GM19397 (cell line): ENCODE results near the gene RALGPS2.
"Not testable (repeated sequence)": the region's sequence is repeated elsewhere in the genome, so short reads cannot be mapped to it uniquely, and the experiment has no call there.

Experiments used
- ATAC-seq: cut with Tn5 transposase; IDR thresholded peaks from one replicate; pipeline ENCODE4 v1.9.1; 2021; ENCODE audit warnings: mild to moderate bottlenecking, moderate library complexity; ENCODE audit not compliant: unreplicated experiment

RALGPS2 gene

GRCh38 chr1:178724376-178724727 lies 692 bp upstream of the RALGPS2 start:
- no peak for ATAC-seq

- ATAC-seq: peak; percentile 37
Observed at GRCh38 chr1:178725466-178726086, 532 bp downstream of the RALGPS2 start.

GRCh38 chr1:178726087-178726517 lies 1.1 kb downstream of the RALGPS2 start:
- peak; percentile 57 for ATAC-seq

GRCh38 chr1:178726545-178726944 lies 1.5 kb downstream of the RALGPS2 start:
- no peak for ATAC-seq

- ATAC-seq: no peak
Observed at GRCh38 chr1:178727014-178727895, 2.2 kb downstream of the RALGPS2 start.

- ATAC-seq: no peak
Observed at GRCh38 chr1:178733972-178734371, 8.9 kb downstream of the RALGPS2 start.

- no peak for ATAC-seq
Observed at GRCh38 chr1:178738780-178739179, 13.7 kb downstream of the RALGPS2 start.

GRCh38 chr1:178739285-178740045 lies 14.4 kb downstream of the RALGPS2 start:
- ATAC-seq: no peak

- no peak for ATAC-seq
Observed at GRCh38 chr1:178740491-178740890, 15.4 kb downstream of the RALGPS2 start.

- no peak for ATAC-seq
Observed at GRCh38 chr1:178740924-178741323, 15.9 kb downstream of the RALGPS2 start.

GRCh38 chr1:178743801-178744200 lies 18.8 kb downstream of the RALGPS2 start:
- no peak for ATAC-seq

- no peak for ATAC-seq
Observed at GRCh38 chr1:178745260-178745659, 20.2 kb downstream of the RALGPS2 start.

GRCh38 chr1:178746345-178746744 lies 21.3 kb downstream of the RALGPS2 start:
- ATAC-seq: no peak

GRCh38 chr1:178747361-178747760 lies 22.3 kb downstream of the RALGPS2 start:
- ATAC-seq: not testable (repeated sequence)

- no peak for ATAC-seq
Observed at GRCh38 chr1:178749581-178750166, 24.6 kb downstream of the RALGPS2 start.

GRCh38 chr1:178751046-178751445 lies 26.0 kb downstream of the RALGPS2 start:
- no peak for ATAC-seq

- ATAC-seq: no peak
Observed at GRCh38 chr1:178752891-178753290, 27.8 kb downstream of the RALGPS2 start.

- not testable (repeated sequence) for ATAC-seq
Observed at GRCh38 chr1:178754655-178755256, 29.7 kb downstream of the RALGPS2 start.

GRCh38 chr1:178768423-178768822 lies 43.4 kb downstream of the RALGPS2 start:
- no peak for ATAC-seq

- no peak for ATAC-seq
Observed at GRCh38 chr1:178772952-178773351, 47.9 kb downstream of the RALGPS2 start.

- no peak for ATAC-seq
Observed at GRCh38 chr1:178774263-178774662, 49.2 kb downstream of the RALGPS2 start.
